Cardiac muscle cell (in vitro differentiated cells and primary cell): ENCODE data around the gene PDE4B. TPM values are rescaled to one million over a fixed set of nuclear protein-coding genes. Genes with fewer than 3 reads are reported as not detected.

Source experiments
- DNase-seq, 2 donors: peaks; one replicate each; pipeline versions ENCODE4 v3.0.0 to v3.0.0-alpha.2; 2010 to 2017; ENCODE audit warnings: low read depth in 1 of 2, low spot score in 1 of 2
- H3K27ac ChIP-seq: fragments of 200-600 bp; sonication (generic); 2 replicates; pipeline ENCODE4 v1.5.1; 2016
- H3K27me3 ChIP-seq: fragments of 200-600 bp; sonication (generic); 2 replicates; pipeline ENCODE4 v1.6.0; 2016; ENCODE audit warnings: control low read depth
- H3K36me3 ChIP-seq: fragments of 200-600 bp; sonication (generic); 2 replicates; pipeline ENCODE4 v1.5.1; 2016; ENCODE audit warnings: control low read depth
- H3K4me1 ChIP-seq: fragments of 200-600 bp; sonication (generic); 2 replicates; pipeline ENCODE4 v1.8.1; 2017; ENCODE audit warnings: low read depth, mild to moderate bottlenecking, mixed run types
- H3K4me3 ChIP-seq: fragments of 200-600 bp; sonication (generic); 2 replicates; pipeline ENCODE4 v1.5.1; 2016; ENCODE audit warnings: mild to moderate bottlenecking
- H3K9me3 ChIP-seq: fragments of 200-600 bp; sonication (generic); 2 replicates; pipeline ENCODE4 v1.5.1; 2017; ENCODE audit warnings: low read depth, mild to moderate bottlenecking, control low read depth
- polyA plus RNA-seq: library from polyadenylated mRNA; unstranded; fragments of >200 nt; fragmentation: Nextera tagmentation; extraction: Ambion mirVana; gene quantifications from 2 replicates; pipeline ENCODE4 v1.2.1, GENCODE V29; 2016
- total RNA-seq: library from RNA; depleted of rRNA; stranded (reverse); fragments of >200 nt; gene quantifications from 2 replicates; pipeline ENCODE4 v1.2.3, GENCODE V29; 2016
- TF ChIP-seq, protein P1 (sequence below): IDR thresholded peaks from 2 replicates; pipeline ENCODE4 v1.5.1; 2012; ENCODE audit warnings: low read depth, mild to moderate bottlenecking, low read length

The PDE4B gene
- total and polyA plus RNA-seq, 2 experiments from 2014 or later: 0.65 to 3.9 TPM

DNA sequence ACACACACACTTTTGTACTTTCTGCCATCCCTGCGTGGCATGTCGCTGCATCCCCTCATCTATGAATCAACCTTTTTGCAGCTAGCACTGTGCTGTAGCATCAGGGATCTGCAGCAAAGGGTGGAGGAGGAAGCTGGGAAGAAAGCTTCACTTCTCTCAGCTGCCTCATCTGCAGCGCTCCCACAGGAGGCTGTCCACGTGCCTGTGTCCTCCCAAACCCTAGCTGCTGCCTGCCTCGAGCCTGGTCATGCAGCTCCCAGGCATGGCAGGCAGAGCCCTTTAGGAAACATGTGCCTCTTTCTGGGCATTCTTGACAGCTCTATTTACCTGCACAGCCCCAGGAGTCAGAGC, 479.2 kb downstream of the PDE4B start:
- no peak overlapping the region for H3K4me3 ChIP-seq
- TF ChIP-seq, protein P1, sequence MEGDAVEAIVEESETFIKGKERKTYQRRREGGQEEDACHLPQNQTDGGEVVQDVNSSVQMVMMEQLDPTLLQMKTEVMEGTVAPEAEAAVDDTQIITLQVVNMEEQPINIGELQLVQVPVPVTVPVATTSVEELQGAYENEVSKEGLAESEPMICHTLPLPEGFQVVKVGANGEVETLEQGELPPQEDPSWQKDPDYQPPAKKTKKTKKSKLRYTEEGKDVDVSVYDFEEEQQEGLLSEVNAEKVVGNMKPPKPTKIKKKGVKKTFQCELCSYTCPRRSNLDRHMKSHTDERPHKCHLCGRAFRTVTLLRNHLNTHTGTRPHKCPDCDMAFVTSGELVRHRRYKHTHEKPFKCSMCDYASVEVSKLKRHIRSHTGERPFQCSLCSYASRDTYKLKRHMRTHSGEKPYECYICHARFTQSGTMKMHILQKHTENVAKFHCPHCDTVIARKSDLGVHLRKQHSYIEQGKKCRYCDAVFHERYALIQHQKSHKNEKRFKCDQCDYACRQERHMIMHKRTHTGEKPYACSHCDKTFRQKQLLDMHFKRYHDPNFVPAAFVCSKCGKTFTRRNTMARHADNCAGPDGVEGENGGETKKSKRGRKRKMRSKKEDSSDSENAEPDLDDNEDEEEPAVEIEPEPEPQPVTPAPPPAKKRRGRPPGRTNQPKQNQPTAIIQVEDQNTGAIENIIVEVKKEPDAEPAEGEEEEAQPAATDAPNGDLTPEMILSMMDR: no peak

DNA sequence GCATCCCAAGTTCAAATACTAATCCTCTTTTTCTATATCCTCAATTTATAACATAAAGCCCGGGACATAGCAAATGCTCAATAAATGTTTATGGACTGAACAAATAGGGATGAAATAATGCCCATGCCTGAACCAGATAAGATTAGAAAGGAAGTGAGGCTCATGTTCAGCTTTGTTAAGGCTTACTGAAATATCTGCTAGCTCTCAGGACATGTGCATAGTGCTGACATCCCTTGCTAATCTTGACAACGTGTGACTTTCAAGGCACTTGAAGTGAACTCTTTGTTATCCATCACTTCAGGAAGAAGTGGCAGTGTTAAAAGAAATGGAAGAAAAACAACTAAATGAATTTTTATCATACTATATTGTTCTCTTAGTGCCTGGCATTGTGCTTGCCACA, 481.0 kb downstream of the PDE4B start:
- H3K4me1 ChIP-seq: peaks cover 34% of the 10 kb centered on the region
- no peaks in the 10 kb centered on the region for H3K36me3 ChIP-seq
- TF ChIP-seq, protein P1: no peak
- H3K27ac ChIP-seq: no peak overlapping the region
- no peaks in the 10 kb centered on the region for H3K27me3 ChIP-seq
- H3K4me3 ChIP-seq: no peak overlapping the region
- DNase-seq: peak; percentile 39 to 84
- H3K9me3 ChIP-seq: no peaks in the 10 kb centered on the region

More for the DNA sequence above, 479.2 kb downstream of the PDE4B start:
- peaks cover 34% of the 10 kb centered on the region for H3K4me1 ChIP-seq
- peak overlapping the region; percentile 82 for H3K27ac ChIP-seq
- no peaks in the 10 kb centered on the region for H3K27me3 ChIP-seq
- H3K36me3 ChIP-seq: no peaks in the 10 kb centered on the region
- H3K9me3 ChIP-seq: no peaks in the 10 kb centered on the region
- peak in 1 of 2 donors; percentile 76 for DNase-seq

DNA sequence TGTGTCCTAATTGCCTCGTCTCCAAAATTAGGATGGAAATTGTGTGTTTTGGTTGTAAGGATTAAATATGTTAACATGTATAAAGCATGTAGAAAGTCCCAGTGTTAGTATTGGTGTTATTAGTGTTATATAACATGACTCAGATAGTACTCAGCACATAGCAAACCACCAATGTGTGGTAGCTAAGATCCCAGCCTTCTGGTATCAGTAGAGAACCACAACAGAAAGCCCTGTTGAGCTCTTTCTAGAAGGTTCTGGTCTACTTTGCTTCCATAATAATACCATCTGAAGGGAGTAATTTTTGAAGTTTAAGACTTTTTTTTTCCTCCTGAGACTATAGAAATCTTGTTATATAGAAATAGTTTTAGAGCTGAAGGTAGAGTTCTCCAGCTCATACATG, 481.9 kb downstream of the PDE4B start:
- no peaks in the 10 kb centered on the region for H3K27me3 ChIP-seq
- H3K36me3 ChIP-seq: no peaks in the 10 kb centered on the region
- H3K27ac ChIP-seq: no peak overlapping the region
- TF ChIP-seq, protein P1: no peak
- no peaks in the 10 kb centered on the region for H3K9me3 ChIP-seq
- no peak overlapping the region for H3K4me3 ChIP-seq
- H3K4me1 ChIP-seq: peaks cover 34% of the 10 kb centered on the region
- DNase-seq: no peak

DNA sequence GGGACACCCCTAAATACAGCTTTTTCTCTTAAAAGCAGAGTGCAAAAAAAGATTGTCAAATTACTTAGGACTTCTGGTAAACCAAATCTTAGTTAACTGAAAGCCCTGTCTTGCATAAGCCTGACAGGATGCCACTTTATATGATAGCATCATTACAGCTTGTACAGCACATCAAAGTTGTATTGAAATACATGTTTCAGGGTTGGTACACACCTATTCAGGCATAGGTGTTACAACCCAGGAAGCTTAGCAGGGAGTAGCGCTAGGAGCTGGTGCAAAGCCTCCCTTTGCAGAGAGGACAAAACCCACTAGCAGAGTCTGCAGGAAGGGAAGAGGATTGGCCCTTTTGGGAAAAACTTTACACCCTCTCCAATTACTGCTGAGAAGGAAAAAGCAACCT, 482.4 kb downstream of the PDE4B start:
- Histone ChIP-seq H3K9me3 (no peaks in the 10 kb centered on the region), H3K27ac (no peak overlapping the region), H3K4me1 (peaks cover 34% of the 10 kb centered on the region), H3K36me3 (no peaks in the 10 kb centered on the region), H3K4me3 (no peak overlapping the region), H3K27me3 (no peaks in the 10 kb centered on the region)
- TF ChIP-seq, protein P1: no peak
- no peak for DNase-seq

DNA sequence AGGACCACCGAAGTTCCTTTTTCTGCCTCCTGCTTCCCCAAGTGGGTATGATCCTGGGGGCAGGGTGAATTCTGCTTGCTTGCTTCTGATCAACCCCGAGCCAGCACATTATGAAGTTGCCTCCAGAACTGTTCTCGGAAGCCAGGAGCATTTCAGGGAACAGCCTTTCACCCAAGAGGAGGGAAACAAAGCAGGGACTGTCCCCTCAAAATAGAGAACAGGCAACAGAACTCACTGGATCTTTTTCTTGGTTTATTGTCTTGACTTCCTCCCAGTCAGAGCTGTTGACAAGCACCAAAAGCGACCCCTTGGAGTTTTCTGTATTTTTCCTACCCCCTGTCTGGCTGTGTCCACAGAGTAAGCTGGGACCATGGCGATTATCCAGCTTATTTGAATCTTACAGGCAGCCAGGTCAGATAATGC, 482.9 kb downstream of the PDE4B start:
- no peak overlapping the region for H3K4me3 ChIP-seq
- no peak overlapping the region for H3K27ac ChIP-seq
- H3K4me1 ChIP-seq: peaks cover 34% of the 10 kb centered on the region
- DNase-seq: peak in 1 of 2 donors; percentile 27
- no peaks in the 10 kb centered on the region for H3K36me3 ChIP-seq
- H3K27me3 ChIP-seq: no peaks in the 10 kb centered on the region
- TF ChIP-seq, protein P1: no peak
- no peaks in the 10 kb centered on the region for H3K9me3 ChIP-seq

DNA sequence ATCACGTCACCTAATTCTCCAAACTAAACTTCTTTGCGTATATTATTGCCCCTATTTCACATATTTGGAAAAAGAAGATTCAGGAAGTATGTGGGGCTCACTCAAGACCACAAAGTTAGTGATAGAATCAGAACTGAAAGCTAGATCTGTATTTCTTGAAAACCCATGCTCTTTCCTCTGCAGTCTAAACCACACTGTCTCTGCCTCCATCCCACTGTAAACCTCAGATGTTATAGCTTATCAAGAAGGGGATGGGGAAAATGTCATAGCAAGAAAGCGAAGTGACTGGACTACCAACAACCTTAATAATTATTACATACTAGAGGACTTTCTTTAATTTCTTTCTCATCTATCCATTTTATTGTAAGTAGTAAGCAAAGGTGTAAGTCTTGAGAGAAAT, 483.5 kb downstream of the PDE4B start:
- peaks cover 31% of the 10 kb centered on the region for H3K4me1 ChIP-seq
- TF ChIP-seq, protein P1: no peak
- no peaks in the 10 kb centered on the region for H3K27me3 ChIP-seq
- no peaks in the 10 kb centered on the region for H3K36me3 ChIP-seq
- DNase-seq: no peak
- H3K27ac ChIP-seq: no peak overlapping the region
- H3K9me3 ChIP-seq: no peaks in the 10 kb centered on the region
- no peak overlapping the region for H3K4me3 ChIP-seq
